Neural cell (in vitro differentiated cells): ENCODE measurements around the gene FOXQ1.

Experiments
- EP300 ChIP-seq: fragments of 450-650 bp; conservative IDR thresholded peaks from 2 replicates; pipeline ENCODE4 v1.6.1; 2014; ENCODE audit warnings: antibody characterized with exemption, mild to moderate bottlenecking, moderate library complexity; ENCODE audit not compliant: poor library complexity, severe bottlenecking
- EZH2 ChIP-seq: fragments of 200-600, 300-800 bp; shearing (Covaris generic), sonication (generic); IDR thresholded peaks from 2 replicates; pipeline ENCODE4 v1.6.1; 2014; ENCODE audit warnings: antibody characterized with exemption, low read length, borderline replicate concordance, mild to moderate bottlenecking; ENCODE audit not compliant: insufficient read depth, poor library complexity, severe bottlenecking
- MXI1 ChIP-seq: fragments of 450-650 bp; conservative IDR thresholded peaks from 2 replicates; pipeline ENCODE4 v1.6.1; 2014; ENCODE audit warnings: antibody characterized with exemption, mild to moderate bottlenecking; ENCODE audit not compliant: poor library complexity, severe bottlenecking
- POLR2AphosphoS5 ChIP-seq: IDR thresholded peaks from 2 replicates; pipeline ENCODE4 v1.6.1; 2012
- TAF1 ChIP-seq: IDR thresholded peaks from 2 replicates; pipeline ENCODE4 v1.6.1; 2012; ENCODE audit warnings: low read depth
- TF ChIP-seq, protein P1 (sequence below): fragments of 450-650 bp; IDR thresholded peaks from 2 replicates; pipeline ENCODE4 v1.5.1; 2014; ENCODE audit warnings: antibody characterized with exemption, mild to moderate bottlenecking, moderate library complexity; ENCODE audit not compliant: poor library complexity, severe bottlenecking

DNA sequence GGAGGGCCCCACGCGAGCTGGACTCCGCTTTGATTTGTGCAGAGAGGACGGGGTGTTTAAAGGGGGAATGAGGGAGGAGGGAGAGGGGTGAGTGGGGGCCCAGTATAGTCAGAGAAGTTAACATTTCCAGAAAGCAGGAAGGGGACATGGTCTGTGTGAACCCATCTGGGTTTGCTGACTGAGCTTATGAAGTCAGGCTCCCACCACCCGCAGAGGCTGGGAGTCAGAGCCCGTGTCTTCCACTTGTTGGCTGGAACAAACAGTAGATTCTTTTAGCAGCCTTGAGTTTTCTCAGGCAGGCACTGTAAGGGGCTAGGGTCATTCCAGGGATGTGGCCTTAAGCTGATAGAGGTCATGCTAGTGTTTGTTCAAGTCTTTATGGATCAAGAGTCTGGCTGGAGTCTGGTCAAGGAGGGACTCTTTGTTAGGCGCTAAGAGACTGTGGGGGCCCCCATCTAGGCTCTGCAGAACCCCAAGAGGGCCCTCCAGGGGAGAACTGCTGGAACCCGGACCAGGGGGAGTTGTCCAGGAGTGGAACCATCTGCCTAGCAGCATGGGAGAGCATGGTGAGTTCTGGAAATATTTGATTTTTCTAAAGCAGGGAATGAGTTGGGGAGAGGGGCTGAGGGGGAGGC is 31.1 kb upstream of the FOXQ1 start:
- TF ChIP-seq, protein P1, sequence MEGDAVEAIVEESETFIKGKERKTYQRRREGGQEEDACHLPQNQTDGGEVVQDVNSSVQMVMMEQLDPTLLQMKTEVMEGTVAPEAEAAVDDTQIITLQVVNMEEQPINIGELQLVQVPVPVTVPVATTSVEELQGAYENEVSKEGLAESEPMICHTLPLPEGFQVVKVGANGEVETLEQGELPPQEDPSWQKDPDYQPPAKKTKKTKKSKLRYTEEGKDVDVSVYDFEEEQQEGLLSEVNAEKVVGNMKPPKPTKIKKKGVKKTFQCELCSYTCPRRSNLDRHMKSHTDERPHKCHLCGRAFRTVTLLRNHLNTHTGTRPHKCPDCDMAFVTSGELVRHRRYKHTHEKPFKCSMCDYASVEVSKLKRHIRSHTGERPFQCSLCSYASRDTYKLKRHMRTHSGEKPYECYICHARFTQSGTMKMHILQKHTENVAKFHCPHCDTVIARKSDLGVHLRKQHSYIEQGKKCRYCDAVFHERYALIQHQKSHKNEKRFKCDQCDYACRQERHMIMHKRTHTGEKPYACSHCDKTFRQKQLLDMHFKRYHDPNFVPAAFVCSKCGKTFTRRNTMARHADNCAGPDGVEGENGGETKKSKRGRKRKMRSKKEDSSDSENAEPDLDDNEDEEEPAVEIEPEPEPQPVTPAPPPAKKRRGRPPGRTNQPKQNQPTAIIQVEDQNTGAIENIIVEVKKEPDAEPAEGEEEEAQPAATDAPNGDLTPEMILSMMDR, result no peak
- TF ChIP-seq POLR2AphosphoS5 (no peak), MXI1 (no peak), EZH2 (no peak), EP300 (no peak), TAF1 (no peak)
